Lower leg skin (tissue), 3 donors: ENCODE measurements around the gene NTM.

Experiments used
- CTCF ChIP-seq, 3 donors: fragments of 450-650 bp; IDR thresholded peaks; one replicate each; pipeline ENCODE4 v1.5.1; 2016; ENCODE audit warnings: antibody characterized with exemption in 3 of 3, mild to moderate bottlenecking in 3 of 3, moderate library complexity in 2 of 3
- POLR2A ChIP-seq, 2 donors: fragments of 450-650 bp; IDR thresholded peaks; one replicate each; pipeline ENCODE4 v1.6.1; 2016 to 2017; ENCODE audit warnings: antibody characterized with exemption in 2 of 2, mild to moderate bottlenecking in 1 of 2, moderate library complexity in 1 of 2

DNA sequence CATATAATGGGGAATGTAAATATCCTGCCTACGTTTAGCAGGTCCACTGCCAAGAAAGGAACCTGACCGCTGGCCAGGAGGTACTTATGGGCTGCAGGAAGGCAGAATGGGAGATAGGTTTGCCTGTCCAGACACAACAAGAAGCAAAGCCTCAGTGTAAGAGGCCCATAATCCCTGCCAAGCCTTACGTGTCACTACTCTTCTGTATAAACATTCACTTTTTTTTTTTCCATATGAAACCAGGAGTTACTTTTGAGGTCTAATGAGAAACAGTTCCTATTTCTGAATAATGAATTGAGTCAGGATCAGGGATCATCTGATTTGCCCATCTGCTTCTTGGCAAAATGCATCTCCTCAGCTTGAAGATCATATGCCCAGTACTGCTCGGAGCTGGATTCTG, 230.2 kb downstream of the NTM start:
- no peak for TF ChIP-seq CTCF (IDR thresholded peaks at IDR 0.05)
- TF ChIP-seq POLR2A (IDR thresholded peaks at IDR 0.05) = no peak
